Nephron progenitor cell (in vitro differentiated cells): ENCODE data around the gene LRRIQ4.

Experiments
- DNase-seq: peaks from one replicate; pipeline ENCODE4 v3.0.0; 2021
- H3K27ac Mint-ChIP-seq: 2 replicates; pipeline ENCODE4 v1.8.0; 2021; ENCODE audit warnings: mild to moderate bottlenecking, moderate library complexity, mixed read lengths
- H3K27me3 Mint-ChIP-seq: 2 replicates; pipeline ENCODE4 v1.8.0; 2021; ENCODE audit warnings: mild to moderate bottlenecking, low read depth, mixed read lengths; ENCODE audit not compliant: poor library complexity
- H3K36me3 Mint-ChIP-seq: 2 replicates; pipeline ENCODE4 v1.8.0; 2021; ENCODE audit warnings: low read depth, mixed read lengths
- H3K4me1 Mint-ChIP-seq: 2 replicates; pipeline ENCODE4 v1.8.0; 2021; ENCODE audit warnings: mixed read lengths
- H3K4me3 Mint-ChIP-seq: 2 replicates; pipeline ENCODE4 v1.8.0; 2021; ENCODE audit warnings: mild to moderate bottlenecking, moderate library complexity, mixed read lengths
- H3K9me3 Mint-ChIP-seq: 2 replicates; pipeline ENCODE4 v1.8.0; 2021; ENCODE audit warnings: mild to moderate bottlenecking, moderate library complexity, mixed read lengths
- TF ChIP-seq, protein P1 (sequence below): fragments of 200-600 bp; sonication (generic); IDR thresholded peaks from 2 replicates; pipeline ENCODE4 v1.5.0; 2021; ENCODE audit warnings: antibody characterized with exemption

The LRRIQ4 gene

DNA sequence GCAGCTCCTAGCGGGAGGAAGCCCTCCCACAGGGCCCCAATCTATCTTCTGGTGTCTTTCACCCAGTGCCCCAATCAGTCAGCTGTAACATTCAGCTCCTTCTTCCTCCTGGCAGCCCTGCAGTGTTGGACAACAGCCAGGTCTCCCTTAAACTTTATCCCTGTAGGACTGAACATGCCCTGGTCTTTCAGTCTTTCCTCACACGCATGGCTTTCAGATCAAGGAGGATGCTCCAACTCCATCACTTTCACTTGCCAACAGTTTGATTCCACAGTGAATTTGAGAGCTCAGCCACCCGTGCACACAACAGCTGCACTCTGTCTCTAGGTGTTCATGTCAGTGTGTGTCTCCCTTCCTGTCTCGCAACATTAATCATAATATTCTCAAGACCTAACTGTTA, 28.5 kb downstream of the LRRIQ4 start:
- no peak for DNase-seq
- peaks cover 7% of the 10 kb centered on the region for H3K27me3 Mint-ChIP-seq
- peak overlapping the region; percentile 18 for H3K27ac Mint-ChIP-seq
- H3K36me3 Mint-ChIP-seq, result no peaks in the 10 kb centered on the region
- TF ChIP-seq, protein P1, sequence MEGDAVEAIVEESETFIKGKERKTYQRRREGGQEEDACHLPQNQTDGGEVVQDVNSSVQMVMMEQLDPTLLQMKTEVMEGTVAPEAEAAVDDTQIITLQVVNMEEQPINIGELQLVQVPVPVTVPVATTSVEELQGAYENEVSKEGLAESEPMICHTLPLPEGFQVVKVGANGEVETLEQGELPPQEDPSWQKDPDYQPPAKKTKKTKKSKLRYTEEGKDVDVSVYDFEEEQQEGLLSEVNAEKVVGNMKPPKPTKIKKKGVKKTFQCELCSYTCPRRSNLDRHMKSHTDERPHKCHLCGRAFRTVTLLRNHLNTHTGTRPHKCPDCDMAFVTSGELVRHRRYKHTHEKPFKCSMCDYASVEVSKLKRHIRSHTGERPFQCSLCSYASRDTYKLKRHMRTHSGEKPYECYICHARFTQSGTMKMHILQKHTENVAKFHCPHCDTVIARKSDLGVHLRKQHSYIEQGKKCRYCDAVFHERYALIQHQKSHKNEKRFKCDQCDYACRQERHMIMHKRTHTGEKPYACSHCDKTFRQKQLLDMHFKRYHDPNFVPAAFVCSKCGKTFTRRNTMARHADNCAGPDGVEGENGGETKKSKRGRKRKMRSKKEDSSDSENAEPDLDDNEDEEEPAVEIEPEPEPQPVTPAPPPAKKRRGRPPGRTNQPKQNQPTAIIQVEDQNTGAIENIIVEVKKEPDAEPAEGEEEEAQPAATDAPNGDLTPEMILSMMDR, result no peak
- no peaks in the 10 kb centered on the region for H3K9me3 Mint-ChIP-seq
- H3K4me1 Mint-ChIP-seq, result peaks cover 21% of the 10 kb centered on the region
- no peak overlapping the region for H3K4me3 Mint-ChIP-seq

DNA sequence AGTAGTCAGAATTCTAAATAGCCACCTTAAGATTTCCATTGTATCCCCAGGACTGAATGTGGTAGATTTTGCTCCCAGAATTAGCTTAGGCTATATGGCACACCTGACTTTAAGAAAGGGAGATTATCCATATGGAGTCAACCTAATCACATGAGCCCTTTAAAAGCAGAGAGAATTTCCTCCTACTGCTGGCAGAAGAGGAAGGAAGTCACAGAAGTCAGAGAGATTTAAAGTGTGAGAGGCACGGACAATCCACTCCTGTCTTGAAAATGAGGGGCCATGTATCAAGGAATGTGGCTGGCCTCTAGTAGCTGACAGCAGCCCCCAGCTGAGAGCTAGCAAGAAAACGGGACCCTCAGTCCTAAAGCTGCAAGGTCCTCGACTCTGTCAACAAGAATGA, 30.3 kb downstream of the LRRIQ4 start:
- no peak for DNase-seq
- TF ChIP-seq, protein P1, result no peak
- Mint-ChIP-seq H3K27me3 (peaks cover 10% of the 10 kb centered on the region), H3K27ac (no peak overlapping the region), H3K4me3 (no peak overlapping the region), H3K36me3 (no peaks in the 10 kb centered on the region), H3K4me1 (peaks cover 12% of the 10 kb centered on the region), H3K9me3 (no peaks in the 10 kb centered on the region)

DNA sequence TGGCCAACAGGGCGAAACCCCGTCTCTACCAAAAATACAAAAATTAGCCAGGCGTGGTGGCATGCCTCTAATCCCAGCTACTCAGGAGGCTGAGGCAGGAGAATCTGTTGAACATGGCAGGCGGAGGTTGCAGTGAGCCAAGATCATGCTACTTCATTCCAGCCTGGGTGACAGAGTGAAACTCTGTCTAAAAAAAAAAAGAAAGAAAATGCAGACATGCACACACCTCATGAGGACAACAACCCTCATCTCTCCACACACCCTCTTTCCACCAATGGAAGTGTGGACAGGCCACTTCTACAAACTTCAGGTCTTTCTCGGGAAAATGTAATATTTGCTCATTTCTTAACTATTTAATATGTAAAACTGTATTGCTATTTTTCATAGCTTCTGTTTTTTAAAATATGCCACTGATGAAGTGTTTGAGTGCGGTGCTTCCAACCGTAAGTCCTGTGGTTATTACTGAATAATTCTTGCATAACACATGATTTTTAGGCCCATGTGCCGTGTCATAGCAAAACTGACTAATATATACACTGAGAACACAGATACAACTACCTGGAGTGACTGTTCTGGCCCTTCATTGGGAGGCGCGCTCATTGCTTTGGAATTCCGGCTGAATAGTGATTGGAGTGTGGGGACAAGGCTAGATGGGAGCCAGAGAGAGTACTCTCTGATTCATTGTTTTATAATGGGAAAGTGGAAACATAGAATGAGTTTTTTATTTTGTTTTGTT, 34.0 kb downstream of the LRRIQ4 start:
- H3K4me3 Mint-ChIP-seq, result no peak overlapping the region
- no peaks in the 10 kb centered on the region for H3K36me3 Mint-ChIP-seq
- peaks cover 4% of the 10 kb centered on the region for H3K4me1 Mint-ChIP-seq
- H3K27me3 Mint-ChIP-seq, result peaks cover 11% of the 10 kb centered on the region
- TF ChIP-seq, protein P1, result no peak
- H3K9me3 Mint-ChIP-seq, result no peaks in the 10 kb centered on the region
- H3K27ac Mint-ChIP-seq, result no peak overlapping the region
- no peak for DNase-seq

DNA sequence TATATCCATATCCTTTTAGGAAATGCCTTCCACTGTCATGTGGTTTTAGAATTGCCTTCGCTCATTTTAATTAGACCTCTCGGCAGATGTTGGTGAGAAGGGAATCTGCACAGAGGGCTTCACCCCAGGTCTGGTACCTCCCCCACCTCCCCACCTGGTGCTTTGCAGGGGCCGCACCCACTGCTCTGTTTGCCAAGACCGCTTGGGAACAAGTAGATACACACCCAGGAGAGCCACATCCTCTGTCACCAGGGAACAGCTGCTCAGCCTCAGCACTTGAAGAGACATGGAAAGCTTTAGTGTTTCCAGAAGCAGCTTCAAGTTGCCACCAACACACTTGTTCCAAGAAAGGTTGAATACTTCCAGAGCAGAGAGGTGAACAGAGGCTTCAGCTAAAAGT, 35.2 kb downstream of the LRRIQ4 start:
- Mint-ChIP-seq H3K9me3 (no peaks in the 10 kb centered on the region), H3K27me3 (peaks cover 11% of the 10 kb centered on the region), H3K27ac (no peak overlapping the region), H3K4me3 (no peak overlapping the region), H3K4me1 (peaks cover 4% of the 10 kb centered on the region), H3K36me3 (no peaks in the 10 kb centered on the region)
- DNase-seq, result no peak
- TF ChIP-seq, protein P1, result no peak

DNA sequence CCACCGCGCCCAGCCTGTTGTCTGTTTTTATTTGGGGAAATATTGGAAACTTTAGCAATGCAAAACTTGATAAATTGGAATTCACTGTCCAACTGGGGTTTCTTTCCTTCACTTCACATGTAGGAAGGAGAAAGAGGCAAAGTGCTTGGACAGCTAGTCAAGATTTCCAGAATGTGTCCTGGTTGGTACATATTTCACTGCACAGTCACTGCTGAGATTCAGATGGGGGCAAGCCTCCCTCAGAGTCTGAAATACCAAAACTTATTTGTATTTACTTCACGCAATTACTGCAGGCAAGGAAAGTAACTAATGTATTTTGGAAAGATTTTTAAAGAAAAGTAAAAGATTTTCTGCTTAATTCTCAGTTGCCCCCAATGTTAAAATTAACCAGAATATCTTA, 36.1 kb downstream of the LRRIQ4 start:
- Mint-ChIP-seq H3K9me3 (no peaks in the 10 kb centered on the region), H3K27me3 (peaks cover 11% of the 10 kb centered on the region), H3K4me1 (peaks cover 4% of the 10 kb centered on the region), H3K36me3 (no peaks in the 10 kb centered on the region), H3K27ac (no peak overlapping the region), H3K4me3 (no peak overlapping the region)
- TF ChIP-seq, protein P1, result no peak
- DNase-seq, result no peak

DNA sequence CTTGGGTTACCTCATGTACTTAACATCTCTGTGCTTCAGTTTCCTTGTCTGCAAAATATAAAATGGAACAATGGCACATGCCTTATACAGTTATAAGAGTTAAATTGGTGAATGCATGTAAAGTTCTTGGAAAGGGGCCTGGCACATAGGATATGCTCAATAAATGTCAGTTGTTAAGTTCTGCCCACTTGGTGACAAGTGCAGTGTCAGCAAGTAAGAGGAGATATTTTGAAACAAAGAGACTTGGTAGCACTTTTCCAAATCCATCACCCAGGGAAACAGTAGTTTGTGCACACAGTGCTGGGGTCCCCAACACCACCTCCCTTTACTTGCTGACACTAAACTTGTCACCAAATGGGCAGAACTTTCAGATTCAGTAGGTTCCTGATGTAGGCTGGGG, 37.9 kb downstream of the LRRIQ4 start:
- no peak overlapping the region for H3K27ac Mint-ChIP-seq
- no peaks in the 10 kb centered on the region for H3K36me3 Mint-ChIP-seq
- H3K9me3 Mint-ChIP-seq, result no peaks in the 10 kb centered on the region
- H3K4me3 Mint-ChIP-seq, result no peak overlapping the region
- DNase-seq, result no peak
- H3K4me1 Mint-ChIP-seq, result peaks cover 4% of the 10 kb centered on the region
- TF ChIP-seq, protein P1, result no peak
- H3K27me3 Mint-ChIP-seq, result peaks cover 18% of the 10 kb centered on the region
